H1 (cell line): ENCODE results near the gene EDC3. TPM values are rescaled to one million over a fixed set of nuclear protein-coding genes. Genes with fewer than 3 reads are reported as not detected.

Experiments
- CTCF ChIA-PET: fragments of 300-600 bp; sonication (Branson Sonifier 250); formaldehyde crosslinking; loops from one replicate; lab custom pipeline; 2021; ENCODE audit not compliant: partially characterized antibody; lab: Charles Lee
- POLR2A ChIA-PET: fragments of 300-600 bp; sonication (Branson Sonifier 250); formaldehyde crosslinking; loops from one replicate; lab custom pipeline; 2021; ENCODE audit warnings: inconsistent platforms; ENCODE audit not compliant: partially characterized antibody; lab: Charles Lee
- DNase-seq, 2 experiments: peaks; one replicate each; pipeline versions ENCODE4 v3.0.0 to v3.0.0-alpha.2; 2010 to 2022; ENCODE audit warnings: low spot score in 2 of 2, low read depth in 1 of 2, mixed read lengths in 1 of 2
- FAIRE-seq: peaks from 2 replicates; lab custom pipeline; 2011; peaks lifted over from hg19 to GRCh38; lab: Jason Lieb, UNC
- H2AFZ ChIP-seq: 2 replicates; pipeline ENCODE4 v1.8.1; 2012; ENCODE audit warnings: low read length, inconsistent platforms
- H2AK5ac ChIP-seq: 2 replicates; pipeline ENCODE4 v1.6.1; 2013; ENCODE audit warnings: low read depth, low read length
- H2BK120ac ChIP-seq: replicated peaks from 2 replicates; pipeline ENCODE3; 2013; ENCODE audit warnings: low read depth, low read length, inconsistent platforms
- H2BK12ac ChIP-seq: 2 replicates; pipeline ENCODE4 v1.6.1; 2013; ENCODE audit warnings: low read depth, low read length
- H2BK15ac ChIP-seq: 2 replicates; pipeline ENCODE4 v1.6.1; 2013; ENCODE audit warnings: low read length
- H2BK20ac ChIP-seq: 2 replicates; pipeline ENCODE4 v1.6.1; 2013; ENCODE audit warnings: low read length
- H2BK5ac ChIP-seq: 2 replicates; pipeline ENCODE4 v1.6.1; 2013; ENCODE audit warnings: low read depth, low read length
- H3K14ac ChIP-seq: 2 replicates; pipeline ENCODE4 v1.6.1; 2013; ENCODE audit warnings: inconsistent platforms; ENCODE audit not compliant: insufficient read length
- H3K18ac ChIP-seq: 2 replicates; pipeline ENCODE4 v1.6.1; 2013; ENCODE audit warnings: low read length; ENCODE audit errors: extremely low read depth
- H3K23ac ChIP-seq: 2 replicates; pipeline ENCODE4 v1.6.1; 2013; ENCODE audit warnings: inconsistent platforms; ENCODE audit not compliant: insufficient read length
- H3K23me2 ChIP-seq: 2 replicates; pipeline ENCODE4 v1.6.1; 2013; ENCODE audit warnings: low read depth, low read length
- H3K27ac ChIP-seq: 2 replicates; pipeline ENCODE4 v1.6.1; 2011; ENCODE audit warnings: low read depth, low read length, inconsistent platforms
- H3K27me3 ChIP-seq, 4 experiments: replicated peaks in 1 of 4; 1 replicate in 1 of 4; 2 replicates in 3 of 4; pipeline versions ENCODE4 v1.6.1 to v1.8.1; 2011 to 2013; ENCODE audit warnings: low read length in 3 of 4, mild to moderate bottlenecking in 3 of 4, inconsistent platforms in 2 of 4, mixed read lengths in 2 of 4, moderate library complexity in 1 of 4; ENCODE audit not compliant: control insufficient read depth in 3 of 4, insufficient read depth in 3 of 4; ENCODE audit errors: extremely low read depth in 1 of 4
- H3K36me3 ChIP-seq, 4 experiments: 2 replicates each; pipeline versions ENCODE4 v1.6.1 to v1.8.1; 2011 to 2013; ENCODE audit warnings: mild to moderate bottlenecking in 4 of 4, low read length in 3 of 4, moderate library complexity in 2 of 4, control low read depth in 1 of 4, inconsistent platforms in 1 of 4; ENCODE audit not compliant: insufficient read depth in 4 of 4, control insufficient read depth in 2 of 4
- H3K4ac ChIP-seq: replicated peaks from 2 replicates; pipeline ENCODE3; 2013; ENCODE audit warnings: low read length, low read depth, mixed read lengths, inconsistent platforms; ENCODE audit not compliant: insufficient read length
- H3K4me1 ChIP-seq, 4 experiments: replicated peaks in 1 of 4; 1 replicate in 1 of 4; 2 replicates in 3 of 4; pipeline versions ENCODE4 v1.6.1 to v1.8.1; 2011 to 2013; ENCODE audit warnings: low read length in 3 of 4, inconsistent platforms in 2 of 4, mixed read lengths in 1 of 4; ENCODE audit not compliant: insufficient read depth in 4 of 4, control insufficient read depth in 3 of 4
- H3K4me2 ChIP-seq, 2 experiments: 2 replicates each; pipeline versions ENCODE4 v1.6.1 to v1.8.1; 2011 to 2013; ENCODE audit warnings: low read depth in 2 of 2, low read length in 2 of 2, control low read depth in 1 of 2, inconsistent platforms in 1 of 2, mild to moderate bottlenecking in 1 of 2; ENCODE audit not compliant: insufficient read depth in 1 of 2
- H3K4me3 ChIP-seq, 4 experiments: fragments of 200-600, 300-600 bp in 1 of 4; sonication (generic), shearing (Covaris generic), sonication (Bioruptor Twin) in 1 of 4; 2 replicates each; pipeline versions ENCODE4 v1.5.1 to v1.8.1; 2011 to 2016; ENCODE audit warnings: low read length in 4 of 4, low read depth in 3 of 4, control low read depth in 2 of 4, inconsistent platforms in 2 of 4, mild to moderate bottlenecking in 2 of 4, mixed read lengths in 1 of 4, moderate library complexity in 1 of 4; ENCODE audit not compliant: insufficient read depth in 2 of 4; ENCODE audit errors: extremely low read depth in 1 of 4
- H3K56ac ChIP-seq: replicated peaks from 2 replicates; pipeline ENCODE3; 2013; ENCODE audit warnings: low read depth, mild to moderate bottlenecking, mixed read lengths, low read length, inconsistent platforms; ENCODE audit not compliant: insufficient read length
- H3K79me1 ChIP-seq: 2 replicates; pipeline ENCODE4 v1.6.1; 2013; ENCODE audit warnings: low read depth, low read length, control low read depth
- H3K79me2 ChIP-seq, 2 experiments: 2 replicates each; pipeline versions ENCODE4 v1.6.1 to v1.8.1; 2012 to 2013; ENCODE audit warnings: low read length in 2 of 2, mild to moderate bottlenecking in 2 of 2, inconsistent platforms in 1 of 2; ENCODE audit not compliant: insufficient read depth in 2 of 2, control insufficient read depth in 1 of 2
- H3K9ac ChIP-seq, 4 experiments: replicated peaks in 1 of 4; 1 replicate in 1 of 4; 2 replicates in 3 of 4; pipeline versions ENCODE4 v1.6.1 to v1.8.1; 2011 to 2013; ENCODE audit warnings: low read depth in 3 of 4, low read length in 3 of 4, control low read depth in 2 of 4, mild to moderate bottlenecking in 2 of 4, moderate library complexity in 2 of 4, inconsistent platforms in 1 of 4; ENCODE audit errors: extremely low read depth in 1 of 4
- H3K9me3 ChIP-seq, 2 experiments: 2 replicates each; pipeline versions ENCODE4 v1.6.1 to v1.8.1; 2012 to 2013; ENCODE audit warnings: mild to moderate bottlenecking in 2 of 2, moderate library complexity in 2 of 2, control low read depth in 1 of 2, inconsistent platforms in 1 of 2, low read depth in 1 of 2, low read length in 1 of 2, mixed read lengths in 1 of 2; ENCODE audit not compliant: insufficient read depth in 2 of 2
- H4K20me1 ChIP-seq, 2 experiments: replicated peaks in 1 of 2; 2 replicates each; pipeline versions ENCODE3 to v1.8.1; 2011 to 2013; ENCODE audit warnings: inconsistent platforms in 2 of 2, low read length in 2 of 2, mild to moderate bottlenecking in 1 of 2; ENCODE audit not compliant: insufficient read depth in 2 of 2, control insufficient read depth in 1 of 2
- H4K5ac ChIP-seq: 2 replicates; pipeline ENCODE4 v1.6.1; 2013; ENCODE audit warnings: low read length, low read depth, mixed read lengths, inconsistent platforms; ENCODE audit not compliant: insufficient read length
- H4K8ac ChIP-seq: 2 replicates; pipeline ENCODE4 v1.8.0; 2013; ENCODE audit warnings: mild to moderate bottlenecking, moderate library complexity, low read length, inconsistent platforms; ENCODE audit not compliant: insufficient read depth; ENCODE audit errors: extremely low read depth
- H4K91ac ChIP-seq: replicated peaks from 2 replicates; pipeline ENCODE3; 2013; ENCODE audit warnings: low read length, mixed read lengths, inconsistent platforms; ENCODE audit not compliant: insufficient read length
- CTCF ChIP-seq, 3 experiments: IDR thresholded peaks; 1 replicate in 2 of 3; 2 replicates in 1 of 3; pipeline versions ENCODE4 v1.5.1 to v1.6.1; 2011; ENCODE audit warnings: low read length in 3 of 3, mild to moderate bottlenecking in 3 of 3, inconsistent platforms in 2 of 3, low read depth in 1 of 3, moderate library complexity in 1 of 3; ENCODE audit not compliant: insufficient read depth in 1 of 3; ENCODE audit errors: control extremely low read depth in 1 of 3
- GTF2F1 ChIP-seq: IDR thresholded peaks from 2 replicates; pipeline ENCODE4 v1.6.1; 2012; ENCODE audit warnings: low read depth, low read length, improper control_type of control experiment, borderline replicate concordance
- JUN ChIP-seq: IDR thresholded peaks from 2 replicates; pipeline ENCODE4 v1.6.1; 2011; ENCODE audit warnings: low read depth, mild to moderate bottlenecking, improper control_type of control experiment, low read length
- NRF1 ChIP-seq: IDR thresholded peaks from 2 replicates; pipeline ENCODE4 v1.6.1; 2011; ENCODE audit warnings: mild to moderate bottlenecking, low read depth, low read length, improper control_type of control experiment
- RAD21 ChIP-seq, 2 experiments: IDR thresholded peaks in 1 of 2; conservative IDR thresholded peaks in 1 of 2; 2 replicates each; pipeline ENCODE4 v1.6.1; 2011; ENCODE audit warnings: low read depth in 2 of 2, low read length in 2 of 2, improper control_type of control experiment in 1 of 2, inconsistent platforms in 1 of 2, mild to moderate bottlenecking in 1 of 2, moderate library complexity in 1 of 2
- RFX5 ChIP-seq: IDR thresholded peaks from 2 replicates; pipeline ENCODE4 v1.6.1; 2011; ENCODE audit warnings: low read depth, low read length, improper control_type of control experiment, borderline replicate concordance
- SRF ChIP-seq: IDR thresholded peaks from 2 replicates; pipeline ENCODE4 v1.6.1; 2011; ENCODE audit warnings: mild to moderate bottlenecking, low read depth, low read length, moderate library complexity
- USF2 ChIP-seq: IDR thresholded peaks from 2 replicates; pipeline ENCODE4 v1.6.1; 2011; ENCODE audit warnings: low read length, improper control_type of control experiment
- YY1 ChIP-seq: IDR thresholded peaks from 2 replicates; pipeline ENCODE4 v1.6.1; 2011; ENCODE audit warnings: low read depth, mild to moderate bottlenecking, low read length
- WGBS, 2 experiments: shearing (Covaris generic) in 1 of 2; methylation state at CpG; one replicate each; pipeline versions ENCODE4 v1.1.6 to v1.1.7; 2013 to 2015; ENCODE audit warnings: low lambda C conversion rate in 2 of 2, mixed read lengths in 2 of 2, inconsistent platforms in 1 of 2, low coverage in 1 of 2, missing lambda C conversion rate in 1 of 2; ENCODE audit not compliant: insufficient replicate concordance in 2 of 2, insufficient coverage in 1 of 2, insufficient read length in 1 of 2; ENCODE audit errors: extremely low coverage in 1 of 2, missing lambda C conversion rate in 1 of 2; 5-methylcytosine and 5-hydroxymethylcytosine counted together
- polyA plus RNA-seq, 7 experiments: library from polyadenylated mRNA; depleted of rRNA in 3 of 7; stranded (reverse) in 5 of 7; unstranded in 2 of 7; fragments of >200 nt in 5 of 7; fragments of 200-250 nt in 2 of 7; gene quantifications; 1 replicate in 5 of 7; 2 replicates in 1 of 7; 4 replicates in 1 of 7; pipeline versions ENCODE4 v1.2.1 to v1.2.3, GENCODE V29; 2011 to 2013; ENCODE audit warnings: missing spikeins in 2 of 7, mixed read lengths in 2 of 7
- total RNA-seq: library from RNA; stranded (reverse); fragmentation: NEBNext Ultra II Directional; extraction: Animal tissue kit (Norgen Biotek cat#: 25700); gene quantifications from 2 replicates; pipeline ENCODE4 v1.2.1, GENCODE V29; 2021

EDC3 gene
- total and polyA plus RNA-seq, 2 of the 8 experiments (the other 6 are each of a cell fraction or from before 2014, with no cell fraction given) = 45.0 to 50.8 TPM

GRCh38 chr15:74635228-74635627, 60.6 kb downstream of the EDC3 start:
- no peak overlapping the region for H2BK20ac ChIP-seq
- no peaks in the 10 kb centered on the region for H3K4me1 ChIP-seq
- no peak overlapping the region for H2BK12ac ChIP-seq
- no peak overlapping the region for H4K5ac ChIP-seq
- H4K91ac ChIP-seq = no peak overlapping the region
- no peak overlapping the region for H3K18ac ChIP-seq
- H4K8ac ChIP-seq = no peak overlapping the region
- H3K56ac ChIP-seq = no peak overlapping the region
- no peak overlapping the region for H2BK15ac ChIP-seq
- no peak overlapping the region for H2AK5ac ChIP-seq
- peaks cover 12 to 18% of the 10 kb centered on the region in 2 experiments for H4K20me1 ChIP-seq
- no peak overlapping the region for H2BK120ac ChIP-seq
- H3K27me3 ChIP-seq = no peaks in the 10 kb centered on the region
- no peaks in the 10 kb centered on the region for H3K23me2 ChIP-seq
- WGBS, 2 experiments = 32% methylated on average over 5 of the region's 5 CpGs; no CpG with 5 or more reads in 1 of the 2 experiments
- H3K4ac ChIP-seq = no peak overlapping the region
- H3K4me2 ChIP-seq = no peak overlapping the region
- no peak overlapping the region for H2AFZ ChIP-seq
- DNase-seq (peak in 1 of 2 experiments; percentile 84), FAIRE-seq (peak; percentile 84)
- H3K9ac ChIP-seq = no peak overlapping the region
- H3K79me1 ChIP-seq = 0 out of 2 replicates have a peak, but pooled peaks cover 1% of the 10 kb centered on the region
- no peak overlapping the region for H3K27ac ChIP-seq
- H2BK5ac ChIP-seq = no peak overlapping the region
- ChIA-PET POLR2A (interaction anchor here (0.7 to 8.4 kb wide), 6 partner anchors 33 to 133 kb away, joined by 3 to 81 read pairs (median 4); partner anchors contain the start of gene CYP1A1), CTCF (interaction anchor here (0.6 to 37.5 kb wide), 35 partner anchors 6 to 316 kb away, joined by 3 to 1439 read pairs (median 4); partner anchors contain the start of genes CLK3, CSK, CYP1A1 and CYP1A2)
- H3K9me3 ChIP-seq = no peaks in the 10 kb centered on the region
- no peak overlapping the region for H3K14ac ChIP-seq
- H3K23ac ChIP-seq = no peak overlapping the region
- peaks cover 6 to 19% (median 13%) of the 10 kb centered on the region in 4 experiments; a peak in 5 of 8 replicates for H3K36me3 ChIP-seq
- no peak overlapping the region for H3K4me3 ChIP-seq
- no peaks in the 10 kb centered on the region for H3K79me2 ChIP-seq
- TF ChIP-seq YY1 (no peak), GTF2F1 (no peak), NRF1 (no peak), CTCF (IDR thresholded peaks at IDR 0.05; ENCODE audit: control extremely low read depth in 1 of 3, insufficient read depth in 1 of 3, low read depth in 1 of 3, low read length in 3 of 3) (peak; percentile 92 to 97 (median 97)), RFX5 (no peak), RAD21 (IDR thresholded peaks at IDR 0.05 in 1 of 2, conservative IDR thresholded peaks at IDR 0.05 in 1 of 2; ENCODE audit: low read depth in 2 of 2, low read length in 2 of 2) (peak; percentile 97 to 98), JUN (no peak), SRF (no peak), USF2 (no peak)
